GM12878 (cell line): ENCODE results near the gene LYZ. TPM values are rescaled to one million over a fixed set of nuclear protein-coding genes. Genes with fewer than 3 reads are reported as not detected.
A peak's percentile ranks its signal among the peaks of the same experiment; 100 is the strongest.

ENCODE experiments used
- ATAC-seq: fragments of 200-7000 bp; cut with Tn5 transposase; 3 replicates; pipeline ENCODE4 v1.9.1; 2020; ENCODE audit warnings: mild to moderate bottlenecking, moderate library complexity
- BruUV-seq: library from RNA; stranded (reverse); fragments of 400-500 nt; replicated peaks from 2 replicates; lab custom pipeline; 2021; lab: Mats Ljungman, UMichigan
- CTCF ChIA-PET: fragments of 300-600 bp; sonication (Branson Sonifier 250); formaldehyde crosslinking; extraction: SDS; loops from one replicate; lab custom pipeline; 2021; ENCODE audit warnings: inconsistent platforms; lab: Yijun Ruan, JAX
- POLR2A ChIA-PET: fragments of 350-600 bp; formaldehyde crosslinking; extraction: SDS; loops from one replicate; lab custom pipeline; 2021; ENCODE audit warnings: inconsistent platforms; lab: Charles Lee
- RAD21 ChIA-PET: fragments of 300-600 bp; sonication (Branson Sonifier 250); formaldehyde crosslinking; loops from one replicate; lab custom pipeline; 2023; ENCODE audit warnings: antibody characterized with exemption; ENCODE audit not compliant: unreplicated experiment; lab: Charles Lee
- SMC1A ChIA-PET: fragments of 300-600 bp; sonication (Branson Sonifier 250); formaldehyde crosslinking; loops from one replicate; lab custom pipeline; 2023; ENCODE audit not compliant: unreplicated experiment, uncharacterized antibody; lab: Charles Lee
- DNase-seq: peaks from one replicate; pipeline ENCODE4 v3.0.0-alpha.2; 2011; ENCODE audit warnings: low read depth, low spot score
- FAIRE-seq: peaks from 3 replicates; lab custom pipeline; 2011; peaks lifted over from hg19 to GRCh38; lab: Jason Lieb, UNC
- H2AFZ ChIP-seq: 2 replicates; pipeline ENCODE4 v1.6.0; 2011; ENCODE audit warnings: low read depth, low read length, control low read depth; ENCODE audit not compliant: control insufficient read depth
- H3K27ac ChIP-seq: 2 replicates; pipeline ENCODE4 v1.5.1; 2011; ENCODE audit warnings: control low read depth; ENCODE audit not compliant: control insufficient read depth, insufficient read depth
- H3K27me3 ChIP-seq, 2 experiments: replicated peaks in 1 of 2; 2 replicates each; pipeline versions ENCODE4 v1.6.0 to v1.6.1; 2011; ENCODE audit warnings: low read length in 1 of 2; ENCODE audit not compliant: control insufficient read depth in 2 of 2, insufficient read depth in 2 of 2
- H3K36me3 ChIP-seq, 2 experiments: 2 replicates each; pipeline ENCODE4 v1.5.1; 2011; ENCODE audit warnings: low read length in 1 of 2; ENCODE audit not compliant: control insufficient read depth in 2 of 2, insufficient read depth in 2 of 2
- H3K4me1 ChIP-seq: 2 replicates; pipeline ENCODE4 v1.6.1; 2011; ENCODE audit warnings: mild to moderate bottlenecking, low read length, moderate library complexity, mixed read lengths; ENCODE audit not compliant: control insufficient read depth, insufficient read depth
- H3K4me2 ChIP-seq: 2 replicates; pipeline ENCODE4 v1.6.0; 2011; ENCODE audit warnings: control low read depth; ENCODE audit not compliant: control insufficient read depth, insufficient read depth
- H3K4me3 ChIP-seq: fragments of 200-600 bp; sonication (generic); 2 replicates; pipeline ENCODE4 v1.5.1; 2016
- H3K79me2 ChIP-seq: 2 replicates; pipeline ENCODE4 v1.6.0; 2011; ENCODE audit warnings: low read length; ENCODE audit not compliant: control insufficient read depth, insufficient read depth
- H3K9ac ChIP-seq: 2 replicates; pipeline ENCODE4 v1.8.0; 2011; ENCODE audit warnings: low read length, control low read depth, mixed read lengths; ENCODE audit not compliant: control insufficient read depth, insufficient read depth
- H3K9me3 ChIP-seq: replicated peaks from 3 replicates; pipeline ENCODE4 v1.5.1; 2011; ENCODE audit warnings: mild to moderate bottlenecking, low read length; ENCODE audit not compliant: control insufficient read depth, insufficient read depth
- H4K20me1 ChIP-seq: 2 replicates; pipeline ENCODE4 v1.6.0; 2011; ENCODE audit not compliant: control insufficient read depth, insufficient read depth
- CEBPZ ChIP-seq: fragments of 150-350 bp; IDR thresholded peaks from 2 replicates; pipeline ENCODE4 v1.6.1; 2016; ENCODE audit warnings: low read depth, low read length
- CREM ChIP-seq: IDR thresholded peaks from 2 replicates; pipeline ENCODE4 v1.6.1; 2014; ENCODE audit warnings: antibody characterized with exemption, low read depth
- EED ChIP-seq: sonication (generic); IDR thresholded peaks from 2 replicates; pipeline ENCODE4 v1.6.1; 2016; ENCODE audit warnings: antibody characterized with exemption, low read depth
- ESRRA ChIP-seq: IDR thresholded peaks from 2 replicates; pipeline ENCODE4 v1.6.1; 2012; ENCODE audit warnings: mild to moderate bottlenecking, low read length, improper control_type of control experiment
- IKZF1 ChIP-seq: fragments of 450-650 bp; conservative IDR thresholded peaks from 2 replicates; pipeline ENCODE4 v1.6.1; 2017; ENCODE audit warnings: antibody characterized with exemption, mild to moderate bottlenecking
- KAT2A ChIP-seq: conservative IDR thresholded peaks from 2 replicates; pipeline ENCODE4 v1.6.1; 2011; ENCODE audit warnings: low read depth, low read length; ENCODE audit not compliant: control insufficient read depth
- MEF2A ChIP-seq: IDR thresholded peaks from 2 replicates; pipeline ENCODE4 v1.6.1; 2011; ENCODE audit warnings: low read depth, mild to moderate bottlenecking, low read length, moderate library complexity; ENCODE audit not compliant: insufficient read depth
- NFIC ChIP-seq: IDR thresholded peaks from 2 replicates; pipeline ENCODE4 v1.6.1; 2012; ENCODE audit warnings: low read depth, mild to moderate bottlenecking, inconsistent platforms, low read length, moderate library complexity
- RAD21 ChIP-seq: IDR thresholded peaks from 2 replicates; pipeline ENCODE4 v1.6.1; 2011; ENCODE audit warnings: mild to moderate bottlenecking, low read depth, low read length, moderate library complexity; ENCODE audit not compliant: insufficient read depth
- RELA ChIP-seq: fragments of 450-650 bp; IDR thresholded peaks from 2 replicates; pipeline ENCODE4 v1.8.0; 2014; ENCODE audit warnings: borderline replicate concordance; ENCODE audit not compliant: partially characterized antibody
- RUNX3 ChIP-seq: IDR thresholded peaks from 2 replicates; pipeline ENCODE4 v1.6.1; 2012; ENCODE audit warnings: low read length, inconsistent platforms
- TCF3 ChIP-seq: IDR thresholded peaks from 2 replicates; pipeline ENCODE4 v1.6.1; 2012; ENCODE audit warnings: low read depth, mild to moderate bottlenecking, low read length, borderline replicate concordance; ENCODE audit not compliant: insufficient read depth
- TCF7 ChIP-seq: IDR thresholded peaks from 2 replicates; pipeline ENCODE4 v1.6.1; 2014; ENCODE audit warnings: antibody characterized with exemption, borderline replicate concordance
- WGBS: methylation state at CpG from one replicate; pipeline ENCODE4 v1.1.6; 2016; ENCODE audit warnings: low lambda C conversion rate; ENCODE audit not compliant: insufficient replicate concordance, insufficient coverage; ENCODE audit errors: missing lambda C conversion rate; 5-methylcytosine and 5-hydroxymethylcytosine counted together
- in situ Hi-C: fragments of 300-500 bp; cut with MboI; formaldehyde crosslinking; loops from 9 replicates; pipeline ENCODE4 v1.14.3; 2018; ENCODE audit warnings: mixed read lengths
- intact Hi-C: fragments of 100-400 bp; cut with micrococcal nuclease; formaldehyde crosslinking; loops from one replicate; pipeline ENCODE4 v1.14.2; 2022; ENCODE audit not compliant: unreplicated experiment
- polyA plus RNA-seq, 11 experiments: library from polyadenylated mRNA; depleted of rRNA in 4 of 11; unstranded in 6 of 11; stranded (reverse) in 5 of 11; fragments of >200 nt; fragmentation: Nextera tagmentation in 4 of 11; fragmentation: Illumina TruSeq in 1 of 11; extraction: Ambion mirVana in 4 of 11; extraction: Trizol in 1 of 11; gene quantifications; 1 replicate in 1 of 11; 2 replicates in 10 of 11; pipeline versions ENCODE4 v1.2.1 to v1.2.3, GENCODE V29; 2011 to 2016; ENCODE audit warnings: inconsistent platforms in 2 of 11, missing spikeins in 2 of 11, low read depth in 1 of 11
- total RNA-seq, 4 experiments: library from RNA; depleted of rRNA in 3 of 4; stranded (reverse); fragments of >200 nt in 3 of 4; fragmentation: Illumina TruSeq in 1 of 4; extraction: Trizol in 1 of 4; gene quantifications; 2 replicates each; pipeline versions ENCODE4 v1.2.1 to v1.2.3, GENCODE V29; 2013 to 2021

LYZ gene
- total and polyA plus RNA-seq, 10 of the 15 experiments (the other 5 are each of a cell fraction or from before 2014, with no cell fraction given): 1.9 TPM; not detected in 9

- Histone ChIP-seq H3K4me1 (no peaks in the 10 kb centered on the region), H3K27me3 (no peaks in the 10 kb centered on the region)
- intact Hi-C loops: no loop called here
- RAD21 ChIA-PET: no interaction called here
- TF ChIP-seq CREM: no peak
- no peak for TF ChIP-seq TCF7
- TF ChIP-seq, all 136 proteins: peak for 0
- no TSS peak for BruUV-seq
- Histone ChIP-seq H3K4me3 (no peak overlapping the region), H2AFZ (no peak overlapping the region), H3K36me3 (no peaks in the 10 kb centered on the region), H3K4me2 (no peak overlapping the region), H4K20me1 (no peaks in the 10 kb centered on the region), H3K9me3 (no peaks in the 10 kb centered on the region), H3K27ac (no peak overlapping the region), H3K79me2 (no peaks in the 10 kb centered on the region), H3K9ac (no peak overlapping the region)
- WGBS: 30% methylated on average over 3 of the region's 3 CpGs
- in situ Hi-C loops: no loop called here
- DNase-seq (no peak), ATAC-seq (no peak), FAIRE-seq (peak; percentile 18)
- POLR2A ChIA-PET: no interaction called here
- CTCF ChIA-PET: interaction anchor here (1.8 kb wide), 1 partner anchor 18 kb away, joined by 5 read pairs; no protein-coding TSS in a partner anchor
- SMC1A ChIA-PET: no interaction called here
These were observed 38.7 kb upstream of the LYZ start for GRCh38 chr12:69309461-69309860.

- no TSS peak for BruUV-seq
- ATAC-seq: no peak
- Histone ChIP-seq H3K79me2 (no peaks in the 10 kb centered on the region), H3K4me1 (no peaks in the 10 kb centered on the region), H3K27me3 (no peaks in the 10 kb centered on the region), H2AFZ (no peak overlapping the region), H3K4me2 (no peak overlapping the region), H3K9me3 (no peaks in the 10 kb centered on the region), H3K9ac (no peak overlapping the region), H4K20me1 (no peaks in the 10 kb centered on the region), H3K36me3 (no peaks in the 10 kb centered on the region), H3K27ac (no peak overlapping the region), H3K4me3 (no peak overlapping the region)
- intact Hi-C loops (no loop called here), in situ Hi-C loops (no loop called here)
- no peak for DNase-seq
- TF ChIP-seq RAD21 (no peak), ESRRA (no peak), TCF3 (no peak), EED (no peak), RELA (no peak), NFIC (no peak), KAT2A (no peak), TCF7 (no peak), CEBPZ (no peak), RUNX3 (no peak), MEF2A (no peak), IKZF1 (no peak)
- RAD21 ChIA-PET: no interaction called here
- WGBS: 46% methylated on average over 3 of the region's 3 CpGs
- POLR2A ChIA-PET: no interaction called here
- FAIRE-seq: no peak
- CTCF ChIA-PET: no interaction called here
- SMC1A ChIA-PET: interaction anchor here (0.6 kb wide), 1 partner anchor 46 kb away, joined by 3 read pairs; no protein-coding TSS in a partner anchor
These were observed 35.0 kb upstream of the LYZ start for GRCh38 chr12:69313209-69313608.
